MM.1S (cell line): ENCODE measurements around the gene C10orf67.

ENCODE experiments used
- EZH2 ChIP-seq: fragments of 300-600 bp; sonication (generic); optimal IDR thresholded peaks from 2 replicates; pipeline ENCODE3; 2017; ENCODE audit warnings: low read depth, mild to moderate bottlenecking, antibody characterized with exemption, low read length, mixed read lengths
- EZH2phosphoT487 ChIP-seq: fragments of 300-600 bp; sonication (generic); IDR thresholded peaks from 2 replicates; pipeline ENCODE4 v1.6.1; 2018; ENCODE audit warnings: antibody characterized with exemption, low read length

GRCh38 chr10:23155169-23155568 lies 189.4 kb downstream of the C10orf67 start:
- TF ChIP-seq EZH2phosphoT487 (no peak), EZH2 (no peak)
